Measurements from ENCODE around the gene CDYL.

Gene CDYL

GRCh38 chr6:4975506-4975905, 199.3 kb downstream of the CDYL start:
- Histone ChIP-seq H3K36me3 (ENCODE audit: control insufficient read depth in 1 of 2, insufficient read depth in 2 of 2, low read length in 2 of 2) (no peaks in the 10 kb centered on the region), H3K27me3 (ENCODE audit: control insufficient read depth in 1 of 2, insufficient read depth in 2 of 2, low read length in 2 of 2) (no peaks in the 10 kb centered on the region), H3K9ac (ENCODE audit: low read depth in 1 of 2, low read length in 2 of 2) (no peak overlapping the region), H3K4me1 (ENCODE audit: control insufficient read depth in 1 of 2, insufficient read depth in 2 of 2, low read length in 2 of 2) (no peaks in the 10 kb centered on the region), H3K4me3 (ENCODE audit: low read depth in 1 of 2, low read length in 2 of 2) (no peak overlapping the region), H3K9me3 (ENCODE audit: control insufficient read depth in 1 of 2, low read length in 2 of 2) (peaks cover 9 to 10% of the 10 kb centered on the region in 2 donors), H3K27ac (ENCODE audit: low read depth, low read length) (no peak overlapping the region)

GRCh38 chr6:4977468-4977867, 201.3 kb downstream of the CDYL start:
- H3K4me1 ChIP-seq (ENCODE audit: control insufficient read depth in 1 of 2, insufficient read depth in 2 of 2, low read length in 2 of 2), result no peaks in the 10 kb centered on the region
- no peak overlapping the region for H3K9ac ChIP-seq (ENCODE audit: low read depth in 1 of 2, low read length in 2 of 2)
- no peak overlapping the region for H3K27ac ChIP-seq (ENCODE audit: low read depth, low read length)
- peaks cover 9 to 10% of the 10 kb centered on the region in 2 donors for H3K9me3 ChIP-seq (ENCODE audit: control insufficient read depth in 1 of 2, low read length in 2 of 2)
- no peaks in the 10 kb centered on the region for H3K36me3 ChIP-seq (ENCODE audit: control insufficient read depth in 1 of 2, insufficient read depth in 2 of 2, low read length in 2 of 2)
- H3K27me3 ChIP-seq (ENCODE audit: control insufficient read depth in 1 of 2, insufficient read depth in 2 of 2, low read length in 2 of 2), result no peaks in the 10 kb centered on the region
- H3K4me3 ChIP-seq (ENCODE audit: low read depth in 1 of 2, low read length in 2 of 2), result no peak overlapping the region

GRCh38 chr6:4979426-4979825, 203.2 kb downstream of the CDYL start:
- no peaks in the 10 kb centered on the region for H3K27me3 ChIP-seq (ENCODE audit: control insufficient read depth in 1 of 2, insufficient read depth in 2 of 2, low read length in 2 of 2)
- H3K4me3 ChIP-seq (ENCODE audit: low read depth in 1 of 2, low read length in 2 of 2), result no peak overlapping the region
- no peaks in the 10 kb centered on the region for H3K36me3 ChIP-seq (ENCODE audit: control insufficient read depth in 1 of 2, insufficient read depth in 2 of 2, low read length in 2 of 2)
- H3K9ac ChIP-seq (ENCODE audit: low read depth in 1 of 2, low read length in 2 of 2), result no peak overlapping the region
- no peaks in the 10 kb centered on the region for H3K4me1 ChIP-seq (ENCODE audit: control insufficient read depth in 1 of 2, insufficient read depth in 2 of 2, low read length in 2 of 2)
- peaks cover 9 to 10% of the 10 kb centered on the region in 2 donors for H3K9me3 ChIP-seq (ENCODE audit: control insufficient read depth in 1 of 2, low read length in 2 of 2)
- no peak overlapping the region for H3K27ac ChIP-seq (ENCODE audit: low read depth, low read length)

- peaks cover 9 to 10% of the 10 kb centered on the region in 2 donors for H3K9me3 ChIP-seq (ENCODE audit: control insufficient read depth in 1 of 2, low read length in 2 of 2)
- no peaks in the 10 kb centered on the region for H3K27me3 ChIP-seq (ENCODE audit: control insufficient read depth in 1 of 2, insufficient read depth in 2 of 2, low read length in 2 of 2)
- no peak overlapping the region for H3K4me3 ChIP-seq (ENCODE audit: low read depth in 1 of 2, low read length in 2 of 2)
- H3K9ac ChIP-seq (ENCODE audit: low read depth in 1 of 2, low read length in 2 of 2), result no peak overlapping the region
- H3K36me3 ChIP-seq (ENCODE audit: control insufficient read depth in 1 of 2, insufficient read depth in 2 of 2, low read length in 2 of 2), result no peaks in the 10 kb centered on the region
- H3K4me1 ChIP-seq (ENCODE audit: control insufficient read depth in 1 of 2, insufficient read depth in 2 of 2, low read length in 2 of 2), result no peaks in the 10 kb centered on the region
- H3K27ac ChIP-seq (ENCODE audit: low read depth, low read length), result no peak overlapping the region
Observed at GRCh38 chr6:4981761-4982160, 205.6 kb downstream of the CDYL start.

- H3K27ac ChIP-seq (ENCODE audit: low read depth, low read length), result no peak overlapping the region
- no peak overlapping the region for H3K9ac ChIP-seq (ENCODE audit: low read depth in 1 of 2, low read length in 2 of 2)
- H3K4me3 ChIP-seq (ENCODE audit: low read depth in 1 of 2, low read length in 2 of 2), result no peak overlapping the region
- H3K4me1 ChIP-seq (ENCODE audit: control insufficient read depth in 1 of 2, insufficient read depth in 2 of 2, low read length in 2 of 2), result no peaks in the 10 kb centered on the region
- no peaks in the 10 kb centered on the region for H3K27me3 ChIP-seq (ENCODE audit: control insufficient read depth in 1 of 2, insufficient read depth in 2 of 2, low read length in 2 of 2)
- peaks cover 9 to 10% of the 10 kb centered on the region in 2 donors for H3K9me3 ChIP-seq (ENCODE audit: control insufficient read depth in 1 of 2, low read length in 2 of 2)
- H3K36me3 ChIP-seq (ENCODE audit: control insufficient read depth in 1 of 2, insufficient read depth in 2 of 2, low read length in 2 of 2), result no peaks in the 10 kb centered on the region
Observed at GRCh38 chr6:4983322-4983721, 207.1 kb downstream of the CDYL start.

GRCh38 chr6:4986999-4987398, 210.8 kb downstream of the CDYL start:
- Histone ChIP-seq H3K9ac (ENCODE audit: low read depth in 1 of 2, low read length in 2 of 2) (no peak overlapping the region), H3K36me3 (ENCODE audit: control insufficient read depth in 1 of 2, insufficient read depth in 2 of 2, low read length in 2 of 2) (no peaks in the 10 kb centered on the region)

GRCh38 chr6:4987432-4987831, 211.2 kb downstream of the CDYL start:
- H3K27me3 ChIP-seq (ENCODE audit: control insufficient read depth in 1 of 2, insufficient read depth in 2 of 2, low read length in 2 of 2), result no peaks in the 10 kb centered on the region
- H3K27ac ChIP-seq (ENCODE audit: low read depth, low read length), result no peak overlapping the region
- H3K4me3 ChIP-seq (ENCODE audit: low read depth in 1 of 2, low read length in 2 of 2), result no peak overlapping the region
- H3K9ac ChIP-seq (ENCODE audit: low read depth in 1 of 2, low read length in 2 of 2), result no peak overlapping the region
- H3K9me3 ChIP-seq (ENCODE audit: control insufficient read depth in 1 of 2, low read length in 2 of 2), result no peaks in the 10 kb centered on the region
- H3K4me1 ChIP-seq (ENCODE audit: control insufficient read depth in 1 of 2, insufficient read depth in 2 of 2, low read length in 2 of 2), result no peaks in the 10 kb centered on the region
- H3K36me3 ChIP-seq (ENCODE audit: control insufficient read depth in 1 of 2, insufficient read depth in 2 of 2, low read length in 2 of 2), result no peaks in the 10 kb centered on the region

More at GRCh38 chr6:4986999-4987398, 210.8 kb downstream of the CDYL start:
- H3K4me1 ChIP-seq (ENCODE audit: control insufficient read depth in 1 of 2, insufficient read depth in 2 of 2, low read length in 2 of 2), result no peaks in the 10 kb centered on the region
- no peak overlapping the region for H3K4me3 ChIP-seq (ENCODE audit: low read depth in 1 of 2, low read length in 2 of 2)
- no peaks in the 10 kb centered on the region for H3K9me3 ChIP-seq (ENCODE audit: control insufficient read depth in 1 of 2, low read length in 2 of 2)
- H3K27me3 ChIP-seq (ENCODE audit: control insufficient read depth in 1 of 2, insufficient read depth in 2 of 2, low read length in 2 of 2), result no peaks in the 10 kb centered on the region
- no peak overlapping the region for H3K27ac ChIP-seq (ENCODE audit: low read depth, low read length)

- H3K27me3 ChIP-seq (ENCODE audit: control insufficient read depth in 1 of 2, insufficient read depth in 2 of 2, low read length in 2 of 2), result no peaks in the 10 kb centered on the region
- no peak overlapping the region for H3K4me3 ChIP-seq (ENCODE audit: low read depth in 1 of 2, low read length in 2 of 2)
- peaks cover 0 to 15% of the 10 kb centered on the region in 2 donors for H3K36me3 ChIP-seq (ENCODE audit: control insufficient read depth in 1 of 2, insufficient read depth in 2 of 2, low read length in 2 of 2)
- H3K9ac ChIP-seq (ENCODE audit: low read depth in 1 of 2, low read length in 2 of 2), result no peak overlapping the region
- no peaks in the 10 kb centered on the region for H3K9me3 ChIP-seq (ENCODE audit: control insufficient read depth in 1 of 2, low read length in 2 of 2)
- H3K27ac ChIP-seq (ENCODE audit: low read depth, low read length), result no peak overlapping the region
- no peaks in the 10 kb centered on the region for H3K4me1 ChIP-seq (ENCODE audit: control insufficient read depth in 1 of 2, insufficient read depth in 2 of 2, low read length in 2 of 2)
Observed at GRCh38 chr6:4994741-4995140, 218.5 kb downstream of the CDYL start.

- no peaks in the 10 kb centered on the region for H3K27me3 ChIP-seq (ENCODE audit: control insufficient read depth in 1 of 2, insufficient read depth in 2 of 2, low read length in 2 of 2)
- no peak overlapping the region for H3K9ac ChIP-seq (ENCODE audit: low read depth in 1 of 2, low read length in 2 of 2)
- peaks cover 0 to 21% of the 10 kb centered on the region in 2 donors for H3K36me3 ChIP-seq (ENCODE audit: control insufficient read depth in 1 of 2, insufficient read depth in 2 of 2, low read length in 2 of 2)
- H3K9me3 ChIP-seq (ENCODE audit: control insufficient read depth in 1 of 2, low read length in 2 of 2), result no peaks in the 10 kb centered on the region
- no peak overlapping the region for H3K4me3 ChIP-seq (ENCODE audit: low read depth in 1 of 2, low read length in 2 of 2)
- no peak overlapping the region for H3K27ac ChIP-seq (ENCODE audit: low read depth, low read length)
- no peaks in the 10 kb centered on the region for H3K4me1 ChIP-seq (ENCODE audit: control insufficient read depth in 1 of 2, insufficient read depth in 2 of 2, low read length in 2 of 2)
Observed at GRCh38 chr6:4997862-4998261, 221.7 kb downstream of the CDYL start.

- Histone ChIP-seq H3K27ac (ENCODE audit: low read depth, low read length) (no peak overlapping the region), H3K36me3 (ENCODE audit: control insufficient read depth in 1 of 2, insufficient read depth in 2 of 2, low read length in 2 of 2) (peaks cover 0 to 21% of the 10 kb centered on the region in 2 donors), H3K4me1 (ENCODE audit: control insufficient read depth in 1 of 2, insufficient read depth in 2 of 2, low read length in 2 of 2) (peaks cover 0 to 4% of the 10 kb centered on the region in 2 donors), H3K27me3 (ENCODE audit: control insufficient read depth in 1 of 2, insufficient read depth in 2 of 2, low read length in 2 of 2) (no peaks in the 10 kb centered on the region), H3K9ac (ENCODE audit: low read depth in 1 of 2, low read length in 2 of 2) (no peak overlapping the region), H3K4me3 (ENCODE audit: low read depth in 1 of 2, low read length in 2 of 2) (no peak overlapping the region), H3K9me3 (ENCODE audit: control insufficient read depth in 1 of 2, low read length in 2 of 2) (no peaks in the 10 kb centered on the region)
Observed at GRCh38 chr6:4999586-4999985, 223.4 kb downstream of the CDYL start.
